ENCODE data around the gene CCNY.

Gene CCNY

GRCh38 chr10:35355971-35356724 lies 19.8 kb downstream of the CCNY start:
- DNase-seq (ENCODE audit: low read depth) = no peak

- DNase-seq (ENCODE audit: low read depth) = no peak
Measured at GRCh38 chr10:35356725-35357092, 20.4 kb downstream of the CCNY start.

GRCh38 chr10:35359056-35359455 lies 22.7 kb downstream of the CCNY start:
- no peak for DNase-seq (ENCODE audit: low read depth)

GRCh38 chr10:35359873-35360272 lies 23.6 kb downstream of the CCNY start:
- DNase-seq (ENCODE audit: low read depth) = no peak

- no peak for DNase-seq (ENCODE audit: low read depth)
Measured at GRCh38 chr10:35362701-35363350, 26.5 kb downstream of the CCNY start.

GRCh38 chr10:35363587-35363986 lies 27.3 kb downstream of the CCNY start:
- DNase-seq (ENCODE audit: low read depth) = no peak

GRCh38 chr10:35364808-35365207 lies 28.5 kb downstream of the CCNY start:
- DNase-seq (ENCODE audit: low read depth) = no peak

GRCh38 chr10:35365994-35366393 lies 29.7 kb downstream of the CCNY start:
- no peak for DNase-seq (ENCODE audit: low read depth)

GRCh38 chr10:35367107-35367859 lies 31.0 kb downstream of the CCNY start:
- no peak for DNase-seq (ENCODE audit: low read depth)

GRCh38 chr10:35367982-35368381 lies 31.7 kb downstream of the CCNY start:
- no peak for DNase-seq (ENCODE audit: low read depth)

GRCh38 chr10:35368485-35369048 lies 32.3 kb downstream of the CCNY start:
- no peak for DNase-seq (ENCODE audit: low read depth)

GRCh38 chr10:35369049-35369611 lies 32.8 kb downstream of the CCNY start:
- no peak for DNase-seq (ENCODE audit: low read depth)

- no peak for DNase-seq (ENCODE audit: low read depth)
Measured at GRCh38 chr10:35371731-35372130, 35.4 kb downstream of the CCNY start.

- no peak for DNase-seq (ENCODE audit: low read depth)
Measured at GRCh38 chr10:35372329-35372728, 36.0 kb downstream of the CCNY start.

- no peak for DNase-seq (ENCODE audit: low read depth)
Measured at GRCh38 chr10:35375091-35375765, 38.9 kb downstream of the CCNY start.

- no peak for DNase-seq (ENCODE audit: low read depth)
Measured at GRCh38 chr10:35377050-35377728, 40.9 kb downstream of the CCNY start.

- no peak for DNase-seq (ENCODE audit: low read depth)
Measured at GRCh38 chr10:35378541-35379210, 42.4 kb downstream of the CCNY start.

GRCh38 chr10:35379226-35380137 lies 43.2 kb downstream of the CCNY start:
- no peak for DNase-seq (ENCODE audit: low read depth)

- no peak for DNase-seq (ENCODE audit: low read depth)
Measured at GRCh38 chr10:35382096-35382495, 45.8 kb downstream of the CCNY start.
